Right atrium auricular region (tissue), 2 donors: ENCODE results near the gene UBASH3B. TPM values are rescaled to one million over a fixed set of nuclear protein-coding genes. Genes with fewer than 3 reads are reported as not detected.
"Not testable (repeated sequence)": the region's sequence is repeated elsewhere in the genome, so short reads cannot be mapped to it uniquely, and the experiment has no call there.

Source experiments
- DNase-seq: peaks from one replicate; pipeline ENCODE4 v3.0.0-alpha.2; 2019; ENCODE audit warnings: low spot score
- H3K27ac ChIP-seq, 2 donors: fragments of 200-600 bp; sonication (generic); 1 replicate in 1 of 2; 2 replicates in 1 of 2; pipeline ENCODE4 v1.5.1; 2016 to 2019
- H3K27me3 ChIP-seq, 2 donors: fragments of 200-600 bp; sonication (generic); one replicate each; pipeline versions ENCODE4 v1.5.1 to v1.6.0; 2017 to 2019
- H3K36me3 ChIP-seq: fragments of 200-600 bp; sonication (generic); one replicate; pipeline ENCODE4 v1.5.1; 2016
- H3K4me1 ChIP-seq, 2 donors: fragments of 200-600 bp; sonication (generic); one replicate each; pipeline versions ENCODE4 v1.5.1 to v1.6.0; 2017 to 2019
- H3K4me3 ChIP-seq, 2 donors: fragments of 200-600 bp; sonication (generic); 1 replicate in 1 of 2; 2 replicates in 1 of 2; pipeline ENCODE4 v1.5.1; 2017 to 2019; ENCODE audit warnings: mild to moderate bottlenecking in 1 of 2, moderate library complexity in 1 of 2
- H3K9me3 ChIP-seq, 2 donors: fragments of 200-600 bp; sonication (generic); one replicate each; pipeline ENCODE4 v1.5.1; 2019
- CTCF ChIP-seq, 2 donors: fragments of 200-600 bp; sonication (generic); IDR thresholded peaks; one replicate each; pipeline ENCODE4 v1.5.1; 2019; ENCODE audit warnings: antibody characterized with exemption in 2 of 2
- total RNA-seq, 2 donors: library from RNA; depleted of rRNA; stranded (reverse); fragments of >200 nt; gene quantifications; one replicate each; pipeline ENCODE4 v1.1.0, GENCODE V29; 2016

Gene UBASH3B
- total RNA-seq, 2 donors from 2014 or later, result 1.7 to 1.8 TPM

DNA sequence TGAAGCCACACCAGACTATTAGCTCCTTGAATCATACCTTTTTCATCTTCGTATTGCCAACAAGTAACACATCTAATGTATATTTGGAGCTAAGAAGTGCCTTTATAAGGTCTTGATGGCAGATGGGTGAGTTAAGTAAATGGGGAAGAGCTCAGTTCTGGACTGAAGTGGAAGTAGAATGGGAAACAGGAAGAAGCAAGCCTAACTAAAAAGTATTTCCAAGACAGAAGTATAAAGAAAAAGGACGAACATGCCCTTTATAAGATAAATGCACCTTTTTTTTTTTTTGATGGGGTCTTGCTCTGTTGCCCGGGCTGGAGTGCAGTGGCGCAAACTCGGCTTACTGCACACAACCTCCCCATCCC lies 197.3 kb downstream of the UBASH3B start:
- no peaks in the 10 kb centered on the region for H3K9me3 ChIP-seq
- H3K27ac ChIP-seq, result no peak overlapping the region
- no peak overlapping the region for H3K4me3 ChIP-seq
- H3K4me1 ChIP-seq, result no peaks in the 10 kb centered on the region
- DNase-seq, result no peak
- no peaks in the 10 kb centered on the region for H3K36me3 ChIP-seq
- H3K27me3 ChIP-seq, result no peaks in the 10 kb centered on the region
- TF ChIP-seq CTCF (IDR thresholded peaks at IDR 0.05), result no peak

GRCh38 chr11:122853261-122853660 lies 197.7 kb downstream of the UBASH3B start:
- DNase-seq, result no peak
- no peak overlapping the region for H3K4me3 ChIP-seq
- H3K36me3 ChIP-seq, result no peaks in the 10 kb centered on the region
- TF ChIP-seq CTCF (IDR thresholded peaks at IDR 0.05), result no peak
- no peak overlapping the region for H3K27ac ChIP-seq
- no peaks in the 10 kb centered on the region for H3K9me3 ChIP-seq
- no peaks in the 10 kb centered on the region for H3K27me3 ChIP-seq
- no peaks in the 10 kb centered on the region for H3K4me1 ChIP-seq

GRCh38 chr11:122853971-122854446 lies 198.5 kb downstream of the UBASH3B start:
- no peak overlapping the region for H3K27ac ChIP-seq
- no peaks in the 10 kb centered on the region for H3K27me3 ChIP-seq
- H3K9me3 ChIP-seq, result no peaks in the 10 kb centered on the region
- no peaks in the 10 kb centered on the region for H3K4me1 ChIP-seq
- peak in 1 of 2 donors; percentile 79 for TF ChIP-seq CTCF (IDR thresholded peaks at IDR 0.05)
- H3K4me3 ChIP-seq, result no peak overlapping the region
- no peaks in the 10 kb centered on the region for H3K36me3 ChIP-seq
- peak; percentile 61 for DNase-seq

DNA sequence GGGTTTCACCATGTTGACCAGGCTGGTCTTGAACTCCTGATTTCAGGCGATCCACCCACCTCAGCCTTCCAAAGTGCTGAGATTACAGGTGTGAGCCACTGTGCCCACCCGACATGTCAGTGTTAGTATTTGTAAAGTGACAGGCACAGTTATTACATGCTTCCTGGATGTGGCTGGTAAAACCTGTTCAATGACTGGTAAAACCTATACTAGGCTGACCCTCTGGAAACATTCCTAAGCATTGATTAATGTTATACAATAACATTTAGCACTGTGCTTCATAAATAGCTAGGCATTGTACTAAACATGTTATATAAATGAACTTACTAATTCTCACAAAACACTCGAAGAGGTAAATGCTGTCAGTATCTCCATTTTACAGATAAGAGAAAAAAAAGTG lies 206.1 kb downstream of the UBASH3B start:
- DNase-seq, result no peak
- no peak overlapping the region for H3K27ac ChIP-seq
- no peak overlapping the region for H3K4me3 ChIP-seq
- TF ChIP-seq CTCF (IDR thresholded peaks at IDR 0.05), result no peak
- no peaks in the 10 kb centered on the region for H3K9me3 ChIP-seq
- H3K27me3 ChIP-seq, result no peaks in the 10 kb centered on the region
- no peaks in the 10 kb centered on the region for H3K4me1 ChIP-seq
- no peaks in the 10 kb centered on the region for H3K36me3 ChIP-seq

GRCh38 chr11:122862091-122862490 lies 206.6 kb downstream of the UBASH3B start:
- Histone ChIP-seq H3K4me3 (no peak overlapping the region), H3K27ac (no peak overlapping the region), H3K27me3 (no peaks in the 10 kb centered on the region), H3K9me3 (no peaks in the 10 kb centered on the region), H3K36me3 (no peaks in the 10 kb centered on the region), H3K4me1 (no peaks in the 10 kb centered on the region)
- no peak for TF ChIP-seq CTCF (IDR thresholded peaks at IDR 0.05)
- no peak for DNase-seq

DNA sequence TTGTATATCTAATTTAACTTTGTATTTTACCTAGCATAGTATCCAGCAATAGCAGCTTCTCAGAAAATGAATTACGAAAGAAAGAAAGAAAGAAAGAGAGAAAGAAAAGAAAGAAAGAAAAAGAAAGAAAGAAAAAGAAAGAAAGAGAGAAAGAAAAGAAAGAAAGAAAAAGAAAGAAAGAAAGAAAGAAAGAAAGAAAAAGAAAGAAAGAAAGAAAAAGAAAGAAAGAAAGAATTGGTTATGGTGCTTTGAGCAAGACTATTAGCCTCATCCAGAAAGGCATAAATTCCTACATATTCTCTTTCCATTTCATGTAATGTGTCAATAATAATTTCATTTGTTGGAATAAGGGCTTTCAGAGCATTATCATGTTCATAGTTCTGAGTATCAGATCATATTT lies 207.6 kb downstream of the UBASH3B start:
- not testable (repeated sequence) for H3K9me3 ChIP-seq, H3K36me3 ChIP-seq, H3K4me1 ChIP-seq, H3K4me3 ChIP-seq, H3K27ac ChIP-seq, H3K27me3 ChIP-seq, DNase-seq
